SH-SY5Y (cell line): ENCODE data around the gene C5.

Experiments
- GATA2 ChIP-seq: IDR thresholded peaks from 2 replicates; pipeline ENCODE4 v1.6.1; 2011; ENCODE audit warnings: mild to moderate bottlenecking, low read depth, low read length
- GATA3 ChIP-seq: IDR thresholded peaks from 2 replicates; pipeline ENCODE4 v1.6.1; 2011; ENCODE audit warnings: low read depth, mild to moderate bottlenecking, low read length, moderate library complexity

DNA sequence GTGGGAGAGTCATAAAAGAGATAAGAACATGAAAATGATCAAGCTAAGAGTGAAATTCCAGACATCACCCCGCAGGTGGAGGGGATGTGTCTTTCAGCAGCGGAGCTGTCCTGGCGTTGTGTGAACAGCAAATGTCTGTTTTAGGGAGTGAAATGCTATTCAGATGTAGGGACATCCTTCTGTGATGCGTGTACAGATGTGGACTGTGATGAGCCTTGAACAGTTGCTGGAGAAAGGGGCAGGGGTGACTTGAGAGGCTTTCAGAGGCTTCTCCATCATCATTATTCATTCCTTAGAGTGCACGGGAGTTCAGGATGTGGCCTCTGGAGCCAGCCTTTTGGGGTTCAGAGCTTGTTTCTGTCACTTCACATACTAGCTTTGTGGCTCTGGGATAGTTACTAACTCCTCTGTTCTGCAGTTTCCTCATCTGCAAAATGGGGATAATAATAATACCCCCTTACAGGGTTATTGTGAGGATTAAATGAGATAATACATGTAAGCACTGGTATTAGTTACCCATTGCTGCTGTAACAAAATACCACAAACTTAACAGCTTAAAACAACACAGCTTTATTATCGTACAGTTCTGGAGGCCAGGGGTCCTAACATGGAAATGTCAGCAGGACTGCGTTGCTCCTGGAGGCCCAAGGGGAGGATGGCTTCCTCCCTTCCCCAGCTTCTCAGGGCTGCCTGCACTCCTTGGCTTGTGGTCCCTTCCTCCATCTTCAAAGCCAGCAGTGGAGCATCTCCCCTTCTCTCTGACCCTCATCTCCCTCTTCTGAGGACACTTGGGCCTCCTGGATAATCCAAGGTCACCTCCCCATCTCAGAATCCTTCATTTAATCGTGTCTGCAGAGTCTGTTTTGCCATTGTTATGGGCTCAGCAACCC is 132.8 kb downstream of the C5 start:
- TF ChIP-seq GATA2 (no peak), GATA3 (no peak)
